Smooth muscle cell (in vitro differentiated cells): ENCODE data around the gene MAD1L1. TPM values are rescaled to one million over a fixed set of nuclear protein-coding genes. Genes with fewer than 3 reads are reported as not detected.

ENCODE experiments used
- DNase-seq: peaks from one replicate; lab custom pipeline; 2025; ENCODE audit not compliant: unreplicated experiment; lab: John Stamatoyannopoulos, UW
- H2AFZ ChIP-seq: fragments of 200-600 bp; sonication (generic); 2 replicates; pipeline ENCODE4 v1.6.0; 2016; ENCODE audit warnings: antibody characterized with exemption, low read depth, mild to moderate bottlenecking
- H3F3A ChIP-seq: fragments of 200-600 bp; sonication (generic); 2 replicates; pipeline ENCODE4 v1.6.0; 2017; ENCODE audit warnings: antibody characterized with exemption, low read depth
- H3K27ac ChIP-seq: fragments of 200-600 bp; sonication (generic); 2 replicates; pipeline ENCODE4 v1.5.1; 2016; ENCODE audit warnings: low read depth, mild to moderate bottlenecking
- H3K27me3 ChIP-seq: fragments of 200-600 bp; sonication (generic); 2 replicates; pipeline ENCODE4 v1.6.1; 2016; ENCODE audit warnings: low read depth, mild to moderate bottlenecking
- H3K36me3 ChIP-seq: fragments of 200-600 bp; sonication (generic); 2 replicates; pipeline ENCODE4 v1.5.1; 2016; ENCODE audit warnings: low read depth
- H3K4me1 ChIP-seq: fragments of 200-600 bp; sonication (generic); 2 replicates; pipeline ENCODE4 v1.5.1; 2016; ENCODE audit warnings: low read depth
- H3K4me2 ChIP-seq: fragments of 200-600 bp; sonication (generic); 2 replicates; pipeline ENCODE4 v1.6.0; 2016; ENCODE audit warnings: mild to moderate bottlenecking
- H3K4me3 ChIP-seq: fragments of 200-600 bp; sonication (generic); 2 replicates; pipeline ENCODE4 v1.5.1; 2016; ENCODE audit warnings: mild to moderate bottlenecking
- H3K79me2 ChIP-seq: fragments of 200-600 bp; sonication (generic); 2 replicates; pipeline ENCODE4 v1.6.0; 2016; ENCODE audit warnings: low read depth, mild to moderate bottlenecking
- H3K9ac ChIP-seq: fragments of 200-600 bp; sonication (generic); 2 replicates; pipeline ENCODE4 v1.6.0; 2016; ENCODE audit warnings: low read depth
- H3K9me3 ChIP-seq: fragments of 200-600 bp; sonication (generic); replicated peaks from 2 replicates; pipeline ENCODE4 v1.5.1; 2016; ENCODE audit warnings: low read depth
- H4K20me1 ChIP-seq: fragments of 200-600 bp; sonication (generic); 2 replicates; pipeline ENCODE4 v1.6.0; 2016; ENCODE audit warnings: low read depth
- CTCF ChIP-seq: fragments of 200-600 bp; sonication (generic); IDR thresholded peaks from 2 replicates; pipeline ENCODE4 v1.5.1; 2017; ENCODE audit warnings: borderline replicate concordance, mild to moderate bottlenecking, antibody characterized with exemption; ENCODE audit not compliant: insufficient read depth, poor library complexity, severe bottlenecking
- WGBS: methylation state at CpG from one replicate; pipeline ENCODE4 v1.1.7; 2016; ENCODE audit warnings: low lambda C conversion rate; 5-methylcytosine and 5-hydroxymethylcytosine counted together
- polyA plus RNA-seq: library from polyadenylated mRNA; unstranded; fragments of >200 nt; fragmentation: Nextera tagmentation; extraction: Ambion mirVana; gene quantifications from 2 replicates; pipeline ENCODE4 v1.2.1, GENCODE V29; 2016
- total RNA-seq: library from RNA; depleted of rRNA; stranded (reverse); fragments of >200 nt; gene quantifications from 2 replicates; pipeline ENCODE4 v1.2.3, GENCODE V29; 2014

MAD1L1 gene
- total and polyA plus RNA-seq, 2 experiments from 2014 or later: 33.4 to 60.7 TPM

- no peak for TF ChIP-seq CTCF
- WGBS: 83% methylated on average over 15 of the region's 15 CpGs
- Histone ChIP-seq H3K4me1 (no peaks in the 10 kb centered on the region), H2AFZ (no peak overlapping the region), H3K27me3 (no peaks in the 10 kb centered on the region), H3K4me2 (no peak overlapping the region), H3F3A (no peaks in the 10 kb centered on the region), H4K20me1 (no peaks in the 10 kb centered on the region), H3K27ac (no peak overlapping the region), H3K9me3 (no peaks in the 10 kb centered on the region), H3K9ac (no peak overlapping the region), H3K4me3 (no peak overlapping the region), H3K79me2 (no peaks in the 10 kb centered on the region), H3K36me3 (no peaks in the 10 kb centered on the region)
- DNase-seq: no peak
Observed at GRCh38 chr7:1894906-1895663, 337.7 kb downstream of the MAD1L1 start.

- no peak overlapping the region for H3K4me2 ChIP-seq
- WGBS: 95% methylated on average over 9 of the region's 9 CpGs
- no peaks in the 10 kb centered on the region for H3K4me1 ChIP-seq
- no peak overlapping the region for H2AFZ ChIP-seq
- H3K27ac ChIP-seq: no peak overlapping the region
- DNase-seq: no peak
- no peaks in the 10 kb centered on the region for H3K36me3 ChIP-seq
- H3K4me3 ChIP-seq: no peak overlapping the region
- H4K20me1 ChIP-seq: no peaks in the 10 kb centered on the region
- TF ChIP-seq CTCF: no peak
- H3K79me2 ChIP-seq: no peaks in the 10 kb centered on the region
- H3F3A ChIP-seq: no peaks in the 10 kb centered on the region
- no peak overlapping the region for H3K9ac ChIP-seq
- H3K27me3 ChIP-seq: no peaks in the 10 kb centered on the region
- no peaks in the 10 kb centered on the region for H3K9me3 ChIP-seq
Observed at GRCh38 chr7:1894313-1894900, 338.3 kb downstream of the MAD1L1 start.

- H3K4me3 ChIP-seq: no peak overlapping the region
- WGBS: 74% methylated on average over 5 of the region's 5 CpGs
- no peak overlapping the region for H3K27ac ChIP-seq
- no peaks in the 10 kb centered on the region for H3K9me3 ChIP-seq
- no peaks in the 10 kb centered on the region for H3K36me3 ChIP-seq
- no peak for DNase-seq
- no peaks in the 10 kb centered on the region for H3K79me2 ChIP-seq
- H4K20me1 ChIP-seq: no peaks in the 10 kb centered on the region
- no peaks in the 10 kb centered on the region for H3K4me1 ChIP-seq
- no peak overlapping the region for H3K9ac ChIP-seq
- H3F3A ChIP-seq: no peaks in the 10 kb centered on the region
- no peaks in the 10 kb centered on the region for H3K27me3 ChIP-seq
- no peak overlapping the region for H3K4me2 ChIP-seq
- no peak overlapping the region for H2AFZ ChIP-seq
- TF ChIP-seq CTCF: no peak
Observed at GRCh38 chr7:1893451-1893850, 339.3 kb downstream of the MAD1L1 start.
